H1 (cell line): Measurements from ENCODE around the gene PCDH8. TPM values are rescaled to one million over a fixed set of nuclear protein-coding genes. Genes with fewer than 3 reads are reported as not detected.

Experiments used
- CBX8 ChIP-seq: fragments of 300-800, 300-1000 bp; sonication (generic); IDR thresholded peaks from 2 replicates; pipeline ENCODE4 v1.7.1; 2016; ENCODE audit warnings: low read depth, low read length, borderline replicate concordance
- CTCF ChIP-seq, 3 experiments: IDR thresholded peaks; 1 replicate in 2 of 3; 2 replicates in 1 of 3; pipeline versions ENCODE4 v1.5.1 to v1.6.1; 2011; ENCODE audit warnings: low read length in 3 of 3, mild to moderate bottlenecking in 3 of 3, inconsistent platforms in 2 of 3, low read depth in 1 of 3, moderate library complexity in 1 of 3; ENCODE audit not compliant: insufficient read depth in 1 of 3; ENCODE audit errors: control extremely low read depth in 1 of 3
- E2F6 ChIP-seq: IDR thresholded peaks from 2 replicates; pipeline ENCODE4 v1.6.1; 2012; ENCODE audit warnings: inconsistent platforms
- EGR1 ChIP-seq: IDR thresholded peaks from 2 replicates; pipeline ENCODE4 v1.6.1; 2011; ENCODE audit warnings: low read depth, low read length, borderline replicate concordance
- FOSL1 ChIP-seq: IDR thresholded peaks from 2 replicates; pipeline ENCODE4 v1.6.1; 2011; ENCODE audit warnings: mild to moderate bottlenecking, low read depth, low read length, moderate library complexity; ENCODE audit not compliant: insufficient read depth
- HDAC2 ChIP-seq, 2 experiments: fragments of 300-600 bp in 1 of 2; sonication (generic) in 1 of 2; IDR thresholded peaks; 2 replicates each; pipeline ENCODE4 v1.6.1; 2011 to 2012; ENCODE audit warnings: low read depth in 2 of 2, low read length in 2 of 2, mild to moderate bottlenecking in 2 of 2, moderate library complexity in 2 of 2, borderline replicate concordance in 1 of 2, inconsistent platforms in 1 of 2
- JUND ChIP-seq: IDR thresholded peaks from 2 replicates; pipeline ENCODE4 v1.6.1; 2011; ENCODE audit warnings: mild to moderate bottlenecking, improper control_type of control experiment, low read length
- KDM5A ChIP-seq: fragments of 200-600 bp; IDR thresholded peaks from 2 replicates; pipeline ENCODE4 v1.7.1; 2012; ENCODE audit warnings: mild to moderate bottlenecking, low read length, inconsistent platforms, mixed read lengths
- NANOG ChIP-seq: IDR thresholded peaks from 2 replicates; pipeline ENCODE4 v1.6.1; 2011; ENCODE audit warnings: low read length, low read depth, mild to moderate bottlenecking, inconsistent platforms; ENCODE audit not compliant: insufficient read depth, poor library complexity, severe bottlenecking
- PHF8 ChIP-seq: fragments of 200-600 bp; sonication (generic); conservative IDR thresholded peaks from 2 replicates; pipeline ENCODE4 v1.7.1; 2012; ENCODE audit warnings: low read depth, mild to moderate bottlenecking, inconsistent platforms, low read length, moderate library complexity
- POU5F1 ChIP-seq: IDR thresholded peaks from 2 replicates; pipeline ENCODE4 v1.6.1; 2011; ENCODE audit warnings: low read depth, mild to moderate bottlenecking, low read length, moderate library complexity
- SIN3A ChIP-seq, 2 experiments: IDR thresholded peaks in 1 of 2; conservative IDR thresholded peaks in 1 of 2; 2 replicates each; pipeline ENCODE4 v1.6.1; 2011 to 2012; ENCODE audit warnings: low read length in 2 of 2, improper control_type of control experiment in 1 of 2, low read depth in 1 of 2, mild to moderate bottlenecking in 1 of 2
- TCF12 ChIP-seq: IDR thresholded peaks from 2 replicates; pipeline ENCODE4 v1.6.1; 2011; ENCODE audit warnings: low read depth, mild to moderate bottlenecking, low read length
- USF2 ChIP-seq: IDR thresholded peaks from 2 replicates; pipeline ENCODE4 v1.6.1; 2011; ENCODE audit warnings: low read length, improper control_type of control experiment
- polyA plus RNA-seq, 7 experiments: library from polyadenylated mRNA; depleted of rRNA in 3 of 7; stranded (reverse) in 5 of 7; unstranded in 2 of 7; fragments of >200 nt in 5 of 7; fragments of 200-250 nt in 2 of 7; gene quantifications; 1 replicate in 5 of 7; 2 replicates in 1 of 7; 4 replicates in 1 of 7; pipeline versions ENCODE4 v1.2.1 to v1.2.3, GENCODE V29; 2011 to 2013; ENCODE audit warnings: missing spikeins in 2 of 7, mixed read lengths in 2 of 7
- total RNA-seq: library from RNA; stranded (reverse); fragmentation: NEBNext Ultra II Directional; extraction: Animal tissue kit (Norgen Biotek cat#: 25700); gene quantifications from 2 replicates; pipeline ENCODE4 v1.2.1, GENCODE V29; 2021

The PCDH8 gene
- total and polyA plus RNA-seq, 2 of the 8 experiments (the other 6 are each of a cell fraction or from before 2014, with no cell fraction given) = 0.82 to 1.6 TPM

DNA sequence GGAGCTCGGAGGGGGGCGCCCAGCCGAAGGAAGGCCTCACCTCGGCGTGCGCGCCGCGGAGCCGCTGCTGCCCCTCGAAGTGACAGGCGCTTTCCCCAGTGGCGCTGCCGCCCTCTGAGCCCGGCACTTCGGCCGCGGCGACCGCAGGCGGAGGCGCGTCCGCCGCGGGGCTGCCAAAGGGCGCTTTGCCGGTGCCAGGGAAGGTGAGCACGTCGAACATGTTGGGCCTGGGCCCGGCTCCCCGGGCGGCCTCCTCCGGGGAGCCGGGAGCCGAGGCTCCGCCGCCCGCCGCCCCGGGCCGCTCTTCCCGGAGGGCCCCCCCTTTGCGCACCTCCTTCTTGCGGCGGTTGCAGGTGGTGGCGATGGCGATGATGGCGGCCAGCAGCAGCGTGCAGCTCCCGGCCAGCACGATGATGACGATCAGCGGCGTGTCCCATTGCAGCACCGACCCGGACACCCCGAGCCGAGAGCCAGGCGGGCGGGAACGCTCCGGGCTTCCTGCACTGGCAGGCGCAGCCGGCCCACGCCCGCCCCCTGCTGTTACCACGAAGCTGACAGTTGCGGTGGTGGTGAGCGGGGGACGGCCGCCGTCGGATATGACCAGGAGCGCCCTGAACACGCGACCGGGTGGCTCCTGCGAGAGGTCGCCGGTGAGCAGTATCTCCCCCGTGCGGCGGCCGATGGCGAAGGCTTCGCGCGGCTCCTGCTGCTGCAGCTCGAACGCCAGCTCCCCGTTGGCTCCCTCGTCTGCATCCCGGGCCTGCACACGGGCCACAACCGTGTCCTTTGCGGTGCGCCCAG lies 2.5 kb downstream of the PCDH8 start (continued):
- TF ChIP-seq CTCF (IDR thresholded peaks at IDR 0.05; ENCODE audit: control extremely low read depth in 1 of 3, insufficient read depth in 1 of 3, low read depth in 1 of 3, low read length in 3 of 3) = peak in 2 of 3 experiments; percentile 46 to 57; a peak in 3 of 4 replicates
- no peak for TF ChIP-seq NANOG
- no peak for TF ChIP-seq SIN3A (conservative IDR thresholded peaks at IDR 0.05 in 1 of 2, IDR thresholded peaks at IDR 0.05 in 1 of 2; ENCODE audit: low read depth in 1 of 2, low read length in 2 of 2)
- no peak for TF ChIP-seq POU5F1
- TF ChIP-seq TCF12 = no peak
- no peak for TF ChIP-seq USF2
- TF ChIP-seq JUND = no peak
- no peak for TF ChIP-seq CBX8
- no peak for TF ChIP-seq FOSL1
- no peak for TF ChIP-seq KDM5A
- peak; percentile 96 for TF ChIP-seq E2F6
- no peak for TF ChIP-seq EGR1
- TF ChIP-seq PHF8 = no peak
- TF ChIP-seq HDAC2 (IDR thresholded peaks at IDR 0.05; ENCODE audit: borderline replicate concordance in 1 of 2, low read depth in 2 of 2, low read length in 2 of 2) = no peak
